GM18508 (cell line): ENCODE results near the gene IQCF5.
"Not testable (repeated sequence)": the region's sequence is repeated elsewhere in the genome, so short reads cannot be mapped to it uniquely, and the experiment has no call there.

Source experiments
- ATAC-seq: cut with Tn5 transposase; IDR thresholded peaks from one replicate; pipeline ENCODE4 v1.9.1; 2021; ENCODE audit warnings: moderate number of reproducible peaks; ENCODE audit not compliant: insufficient read depth, unreplicated experiment

IQCF5 gene

GRCh38 chr3:51875501-51875900 lies at the start of gene IQCF5:
IQCF5 (minus strand) TSS chr3:51875601; CDS start chr3:51875531, 70 bp downstream.
- ATAC-seq, result no peak

GRCh38 chr3:51921081-51921578 lies 45.7 kb upstream of the IQCF5 start:
- ATAC-seq, result no peak

GRCh38 chr3:51916418-51916817 lies 41.0 kb upstream of the IQCF5 start:
- no peak for ATAC-seq

- ATAC-seq, result no peak
These were observed 32.6 kb upstream of the IQCF5 start for GRCh38 chr3:51908026-51908425.

- ATAC-seq, result no peak
These were observed 28.8 kb upstream of the IQCF5 start for GRCh38 chr3:51904034-51904823.

- not testable (repeated sequence) for ATAC-seq
These were observed 27.0 kb upstream of the IQCF5 start for GRCh38 chr3:51902361-51902760.

GRCh38 chr3:51900043-51900442 lies 24.6 kb upstream of the IQCF5 start:
- ATAC-seq, result not testable (repeated sequence)

GRCh38 chr3:51897391-51897790 lies 22.0 kb upstream of the IQCF5 start:
- no peak for ATAC-seq

GRCh38 chr3:51896607-51897305 lies 21.4 kb upstream of the IQCF5 start:
- no peak for ATAC-seq

GRCh38 chr3:51894939-51895338 lies 19.5 kb upstream of the IQCF5 start:
- ATAC-seq, result no peak

GRCh38 chr3:51894391-51894790 lies 19.0 kb upstream of the IQCF5 start:
- ATAC-seq, result no peak

- no peak for ATAC-seq
These were observed 16.0 kb upstream of the IQCF5 start for GRCh38 chr3:51891242-51892039.

GRCh38 chr3:51888463-51889105 lies 13.2 kb upstream of the IQCF5 start:
- no peak for ATAC-seq

- no peak for ATAC-seq
These were observed 12.2 kb upstream of the IQCF5 start for GRCh38 chr3:51887620-51888019.

- ATAC-seq, result no peak
These were observed 11.0 kb upstream of the IQCF5 start for GRCh38 chr3:51886447-51886846.

- no peak for ATAC-seq
These were observed 4.5 kb upstream of the IQCF5 start for GRCh38 chr3:51879937-51880336.

- no peak for ATAC-seq
These were observed 785 bp upstream of the IQCF5 start for GRCh38 chr3:51876186-51876585.

- no peak for ATAC-seq
These were observed 512 bp downstream of the IQCF5 start for GRCh38 chr3:51874889-51875288.

GRCh38 chr3:51874411-51874810 lies 990 bp downstream of the IQCF5 start:
- no peak for ATAC-seq

- ATAC-seq, result no peak
These were observed 1.5 kb downstream of the IQCF5 start for GRCh38 chr3:51873876-51874275.
